ENCODE data around the gene ERH.

The ERH gene

DNA sequence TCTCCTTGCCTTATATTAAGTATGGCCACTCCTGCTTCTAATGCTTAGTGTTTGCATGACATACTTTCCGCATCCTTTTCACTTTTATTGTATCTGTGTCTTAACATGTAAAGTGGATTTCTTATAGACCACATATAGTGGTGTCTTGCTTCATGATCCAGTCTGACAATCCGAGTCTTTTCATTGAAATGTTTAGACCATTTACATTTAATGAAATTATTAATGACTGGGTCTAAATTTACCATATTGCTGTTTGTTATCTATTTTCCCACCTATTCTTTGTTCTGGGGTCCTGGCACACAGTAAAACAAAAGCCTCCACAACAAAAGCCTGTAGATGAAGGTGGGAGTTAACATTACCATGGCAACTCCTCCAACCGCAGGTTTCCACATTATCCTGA is 22.9 kb downstream of the ERH start:
- no peak overlapping the region for H3K4me3 ChIP-seq (ENCODE audit: low read depth, low read length)
- TF ChIP-seq, protein P1, sequence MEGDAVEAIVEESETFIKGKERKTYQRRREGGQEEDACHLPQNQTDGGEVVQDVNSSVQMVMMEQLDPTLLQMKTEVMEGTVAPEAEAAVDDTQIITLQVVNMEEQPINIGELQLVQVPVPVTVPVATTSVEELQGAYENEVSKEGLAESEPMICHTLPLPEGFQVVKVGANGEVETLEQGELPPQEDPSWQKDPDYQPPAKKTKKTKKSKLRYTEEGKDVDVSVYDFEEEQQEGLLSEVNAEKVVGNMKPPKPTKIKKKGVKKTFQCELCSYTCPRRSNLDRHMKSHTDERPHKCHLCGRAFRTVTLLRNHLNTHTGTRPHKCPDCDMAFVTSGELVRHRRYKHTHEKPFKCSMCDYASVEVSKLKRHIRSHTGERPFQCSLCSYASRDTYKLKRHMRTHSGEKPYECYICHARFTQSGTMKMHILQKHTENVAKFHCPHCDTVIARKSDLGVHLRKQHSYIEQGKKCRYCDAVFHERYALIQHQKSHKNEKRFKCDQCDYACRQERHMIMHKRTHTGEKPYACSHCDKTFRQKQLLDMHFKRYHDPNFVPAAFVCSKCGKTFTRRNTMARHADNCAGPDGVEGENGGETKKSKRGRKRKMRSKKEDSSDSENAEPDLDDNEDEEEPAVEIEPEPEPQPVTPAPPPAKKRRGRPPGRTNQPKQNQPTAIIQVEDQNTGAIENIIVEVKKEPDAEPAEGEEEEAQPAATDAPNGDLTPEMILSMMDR (IDR thresholded peaks at IDR 0.05; ENCODE audit: borderline replicate concordance, insufficient read depth, low read depth, low read length) = no peak

DNA sequence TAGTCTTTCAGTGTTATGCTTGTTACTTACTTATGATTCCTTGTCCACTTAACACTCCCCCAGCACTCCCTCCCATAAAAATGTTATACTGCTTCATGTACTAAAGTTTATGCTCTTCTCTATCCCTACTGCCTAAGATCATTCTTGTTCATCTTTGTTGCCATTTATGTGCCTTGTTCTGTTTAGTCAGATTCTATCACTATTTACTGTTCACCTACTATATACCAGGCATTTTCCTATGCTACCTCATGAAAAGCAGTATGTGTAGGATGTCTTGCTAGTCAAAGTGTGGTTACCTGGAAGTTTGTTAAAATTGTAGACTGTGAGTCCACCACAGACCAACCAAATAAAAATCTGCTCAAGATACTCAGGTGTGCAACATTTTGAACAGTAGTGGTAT is 23.9 kb downstream of the ERH start:
- TF ChIP-seq, protein P1 (IDR thresholded peaks at IDR 0.05; ENCODE audit: borderline replicate concordance, insufficient read depth, low read depth, low read length) = no peak
- H3K4me3 ChIP-seq (ENCODE audit: low read depth, low read length) = no peak overlapping the region

DNA sequence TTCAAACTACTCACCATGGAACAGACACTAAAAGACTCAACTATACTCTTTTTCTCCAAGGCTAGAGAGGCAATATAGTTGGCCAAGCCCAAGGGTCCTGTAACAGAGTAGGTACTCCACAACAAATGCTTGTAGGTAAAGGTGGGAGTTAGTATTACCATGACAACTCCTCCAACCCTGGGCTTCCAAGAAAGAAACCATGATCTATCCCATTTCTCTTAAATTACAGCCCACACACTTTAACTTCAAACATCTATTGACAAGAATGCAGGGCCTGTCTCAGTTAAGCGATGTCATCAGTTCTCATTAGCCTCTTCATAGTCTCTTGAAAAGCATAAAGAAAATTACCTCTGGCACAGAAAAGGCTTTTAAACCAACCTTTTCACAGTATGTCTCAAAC is 25.0 kb downstream of the ERH start:
- TF ChIP-seq, protein P1 (IDR thresholded peaks at IDR 0.05; ENCODE audit: borderline replicate concordance, insufficient read depth, low read depth, low read length) = no peak
- no peak overlapping the region for H3K4me3 ChIP-seq (ENCODE audit: low read depth, low read length)

DNA sequence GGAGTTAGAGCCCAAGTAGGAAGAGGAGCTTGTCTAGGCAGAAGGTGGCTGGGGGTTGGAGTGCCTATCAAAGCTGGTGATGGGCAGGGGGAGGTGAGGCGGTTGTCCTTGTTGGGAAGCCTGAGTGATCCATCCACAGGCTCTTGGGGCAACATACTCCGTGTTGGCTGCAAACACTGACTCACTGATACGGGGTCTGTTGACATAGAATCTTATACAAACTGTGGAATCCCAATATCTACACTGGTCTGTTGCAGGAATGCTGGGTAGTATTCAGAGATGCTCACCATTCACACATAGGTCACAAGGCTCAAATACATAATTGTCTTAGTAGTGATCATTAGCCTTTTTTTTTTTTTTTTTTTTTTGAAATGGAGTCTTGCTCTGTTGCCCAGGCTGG is 26.0 kb downstream of the ERH start:
- TF ChIP-seq, protein P1 (IDR thresholded peaks at IDR 0.05; ENCODE audit: borderline replicate concordance, insufficient read depth, low read depth, low read length) = no peak
- H3K4me3 ChIP-seq (ENCODE audit: low read depth, low read length) = no peak overlapping the region

DNA sequence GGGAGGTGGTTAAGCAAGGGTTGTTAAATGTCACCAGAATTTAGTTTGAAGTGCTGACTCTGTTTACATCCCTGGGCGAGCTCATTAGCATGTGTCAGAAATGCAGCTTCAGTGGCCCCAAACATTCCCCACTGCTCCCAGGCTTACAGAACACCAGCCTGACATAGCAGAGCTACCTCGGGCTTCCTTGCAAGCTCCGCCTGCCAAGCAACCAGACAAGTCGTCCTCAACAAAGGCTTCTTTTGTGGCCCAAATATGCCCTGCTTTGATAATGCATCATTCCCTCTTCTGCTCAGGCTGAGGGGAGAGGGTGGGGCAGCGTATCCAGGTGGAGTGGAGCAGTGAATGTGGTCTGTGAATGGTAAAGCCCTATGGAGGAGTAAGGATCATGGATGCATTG is 28.0 kb downstream of the ERH start:
- H3K4me3 ChIP-seq (ENCODE audit: low read depth, low read length) = no peak overlapping the region
- TF ChIP-seq, protein P1 (IDR thresholded peaks at IDR 0.05; ENCODE audit: borderline replicate concordance, insufficient read depth, low read depth, low read length) = no peak

DNA sequence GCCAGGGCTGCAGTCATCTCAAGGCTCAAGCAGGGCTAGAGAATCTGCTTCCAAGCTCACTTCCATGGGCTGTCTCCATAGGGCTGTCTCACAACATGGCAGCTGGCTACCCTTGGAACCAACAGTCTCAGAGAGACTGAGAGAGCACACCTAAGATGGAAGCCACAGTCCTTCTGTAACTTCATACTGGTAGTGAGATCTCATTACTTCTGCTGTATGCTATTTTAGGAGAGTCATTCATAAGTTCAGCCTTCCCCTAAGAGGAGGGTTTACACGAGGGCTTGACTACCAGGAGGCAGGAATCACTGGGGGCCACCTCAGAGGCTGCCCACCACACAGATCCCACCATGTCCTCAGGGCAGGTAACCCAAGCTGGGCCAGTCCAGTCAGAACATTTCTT is 29.7 kb downstream of the ERH start:
- TF ChIP-seq, protein P1 (IDR thresholded peaks at IDR 0.05; ENCODE audit: borderline replicate concordance, insufficient read depth, low read depth, low read length) = no peak
- H3K4me3 ChIP-seq (ENCODE audit: low read depth, low read length) = no peak overlapping the region

GRCh38 chr14:69366761-69367160 is 31.3 kb downstream of the ERH start:
- H3K4me3 ChIP-seq (ENCODE audit: low read depth, low read length) = no peak overlapping the region
- TF ChIP-seq, protein P1 (IDR thresholded peaks at IDR 0.05; ENCODE audit: borderline replicate concordance, insufficient read depth, low read depth, low read length) = no peak
